SK-N-SH treated with all-trans-retinoic acid at 6 μM for 48 hours (cell line): ENCODE data around the gene MMP24.

ENCODE experiments used
- ARNTL ChIP-seq: fragments of 450-650 bp; formaldehyde crosslinking; IDR thresholded peaks from 2 replicates; pipeline ENCODE4 v1.5.0; 2020; ENCODE audit warnings: low read depth, mild to moderate bottlenecking, moderate library complexity, borderline replicate concordance
- ISL1 ChIP-seq: fragments of 250-450 bp; sonication (Bioruptor Pico); IDR thresholded peaks from 2 replicates; pipeline ENCODE4 v2.1.2; 2022; ENCODE audit warnings: mild to moderate bottlenecking, moderate library complexity
- RARB ChIP-seq: fragments of 250-450 bp; sonication (Bioruptor Pico); IDR thresholded peaks from 2 replicates; pipeline ENCODE4 v1.8.0; 2021; ENCODE audit warnings: mild to moderate bottlenecking, moderate library complexity
- SNAI2 ChIP-seq: fragments of 250-450 bp; sonication (Bioruptor Pico); IDR thresholded peaks from 2 replicates; pipeline ENCODE4 v1.5.0; 2020; ENCODE audit warnings: mild to moderate bottlenecking, moderate library complexity
- TOX ChIP-seq: fragments of 250-450 bp; sonication (Bioruptor Pico); IDR thresholded peaks from 2 replicates; pipeline ENCODE4 v1.8.0; 2021; ENCODE audit warnings: mild to moderate bottlenecking, moderate library complexity, borderline replicate concordance
- ZFP3 ChIP-seq: fragments of 250-450 bp; sonication (Bioruptor Pico); IDR thresholded peaks from 2 replicates; pipeline ENCODE4 v1.5.0; 2020; ENCODE audit warnings: mild to moderate bottlenecking, moderate library complexity
- ZFP30 ChIP-seq: fragments of 450-650 bp; formaldehyde crosslinking; IDR thresholded peaks from 2 replicates; pipeline ENCODE4 v1.5.0; 2022; ENCODE audit warnings: mild to moderate bottlenecking, moderate library complexity
- ZNF565 ChIP-seq: fragments of 450-650 bp; formaldehyde crosslinking; conservative IDR thresholded peaks from 2 replicates; pipeline ENCODE4 v1.5.0; 2020; ENCODE audit warnings: low read depth, mild to moderate bottlenecking, moderate library complexity
- ZNF70 ChIP-seq: fragments of 450-650 bp; formaldehyde crosslinking; IDR thresholded peaks from 2 replicates; pipeline ENCODE4 v1.5.0; 2020; ENCODE audit warnings: mild to moderate bottlenecking, moderate library complexity
- TF ChIP-seq, protein P1 (sequence below): fragments of 250-450 bp; sonication (Bioruptor Pico); IDR thresholded peaks from 2 replicates; pipeline ENCODE4 v1.5.1; 2020; ENCODE audit warnings: low read depth, mild to moderate bottlenecking, moderate library complexity
- TF ChIP-seq, protein P2 (sequence below): fragments of 250-450 bp; sonication (Bioruptor Pico); IDR thresholded peaks from 2 replicates; pipeline ENCODE4 v1.8.0; 2020; ENCODE audit warnings: mild to moderate bottlenecking, moderate library complexity, borderline replicate concordance
- TF ChIP-seq, protein P3 (sequence below): fragments of 250-450 bp; sonication (Bioruptor Pico); IDR thresholded peaks from 2 replicates; pipeline ENCODE4 v1.5.0; 2020; ENCODE audit warnings: mild to moderate bottlenecking, moderate library complexity

DNA sequence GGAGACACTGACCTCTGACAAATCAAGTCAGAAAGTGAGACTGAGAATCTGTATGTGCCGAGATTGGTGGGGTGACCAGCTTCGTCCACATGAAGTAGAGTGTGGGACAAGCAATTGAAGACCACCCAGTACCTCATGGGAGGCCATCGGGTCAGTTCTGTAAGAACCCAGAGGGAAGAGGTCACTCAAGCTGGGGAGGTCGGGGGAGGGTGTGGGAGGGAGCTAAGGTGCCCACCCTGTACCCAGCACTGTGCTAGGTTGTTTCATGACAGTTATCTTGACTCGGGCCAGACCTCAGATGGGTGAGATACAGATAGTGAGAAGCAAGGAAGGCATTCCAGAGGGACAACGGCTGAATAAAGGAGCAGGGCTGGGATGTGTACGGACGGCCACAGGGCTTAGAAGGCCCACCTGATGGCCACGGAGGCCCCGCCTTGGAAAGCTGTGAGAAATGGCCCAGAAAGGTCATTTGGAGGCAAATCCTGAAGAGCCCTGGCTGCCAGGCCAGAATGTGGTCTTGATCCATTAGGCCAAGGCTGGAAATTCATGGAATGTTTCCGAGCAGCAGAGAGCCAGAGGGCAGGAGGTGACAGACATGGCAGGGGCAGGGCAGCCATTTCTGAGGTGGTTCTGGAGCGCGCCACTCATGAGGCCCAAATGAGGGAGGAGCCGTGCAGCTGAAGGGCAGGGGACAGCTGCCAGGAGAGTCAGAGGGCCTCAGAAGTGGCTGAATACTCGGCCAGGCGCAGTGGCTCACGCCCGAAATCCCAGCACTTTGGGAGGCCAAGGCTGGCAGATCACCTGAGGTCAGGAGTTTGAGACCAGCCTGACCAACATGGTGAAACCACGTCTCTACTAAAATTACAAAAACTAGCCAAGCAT lies 43.8 kb downstream of the MMP24 start:
- TF ChIP-seq, protein P1, sequence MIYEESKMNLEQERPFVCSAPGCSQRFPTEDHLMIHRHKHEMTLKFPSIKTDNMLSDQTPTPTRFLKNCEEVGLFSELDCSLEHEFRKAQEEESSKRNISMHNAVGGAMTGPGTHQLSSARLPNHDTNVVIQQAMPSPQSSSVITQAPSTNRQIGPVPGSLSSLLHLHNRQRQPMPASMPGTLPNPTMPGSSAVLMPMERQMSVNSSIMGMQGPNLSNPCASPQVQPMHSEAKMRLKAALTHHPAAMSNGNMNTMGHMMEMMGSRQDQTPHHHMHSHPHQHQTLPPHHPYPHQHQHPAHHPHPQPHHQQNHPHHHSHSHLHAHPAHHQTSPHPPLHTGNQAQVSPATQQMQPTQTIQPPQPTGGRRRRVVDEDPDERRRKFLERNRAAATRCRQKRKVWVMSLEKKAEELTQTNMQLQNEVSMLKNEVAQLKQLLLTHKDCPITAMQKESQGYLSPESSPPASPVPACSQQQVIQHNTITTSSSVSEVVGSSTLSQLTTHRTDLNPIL (CRISPR knock-in tag) = no peak
- TF ChIP-seq ARNTL (no peak), ZFP30 (no peak), SNAI2 (CRISPR knock-in tag) (no peak), RARB (CRISPR knock-in tag) (no peak), TOX (no peak), ZNF565 (CRISPR knock-in tag) (no peak), ZNF70 (CRISPR knock-in tag) (no peak), ZFP3 (CRISPR knock-in tag) (no peak), ISL1 (no peak)
- TF ChIP-seq, protein P2, sequence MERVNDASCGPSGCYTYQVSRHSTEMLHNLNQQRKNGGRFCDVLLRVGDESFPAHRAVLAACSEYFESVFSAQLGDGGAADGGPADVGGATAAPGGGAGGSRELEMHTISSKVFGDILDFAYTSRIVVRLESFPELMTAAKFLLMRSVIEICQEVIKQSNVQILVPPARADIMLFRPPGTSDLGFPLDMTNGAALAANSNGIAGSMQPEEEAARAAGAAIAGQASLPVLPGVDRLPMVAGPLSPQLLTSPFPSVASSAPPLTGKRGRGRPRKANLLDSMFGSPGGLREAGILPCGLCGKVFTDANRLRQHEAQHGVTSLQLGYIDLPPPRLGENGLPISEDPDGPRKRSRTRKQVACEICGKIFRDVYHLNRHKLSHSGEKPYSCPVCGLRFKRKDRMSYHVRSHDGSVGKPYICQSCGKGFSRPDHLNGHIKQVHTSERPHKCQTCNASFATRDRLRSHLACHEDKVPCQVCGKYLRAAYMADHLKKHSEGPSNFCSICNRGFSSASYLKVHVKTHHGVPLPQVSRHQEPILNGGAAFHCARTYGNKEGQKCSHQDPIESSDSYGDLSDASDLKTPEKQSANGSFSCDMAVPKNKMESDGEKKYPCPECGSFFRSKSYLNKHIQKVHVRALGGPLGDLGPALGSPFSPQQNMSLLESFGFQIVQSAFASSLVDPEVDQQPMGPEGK = no peak
- TF ChIP-seq, protein P3, sequence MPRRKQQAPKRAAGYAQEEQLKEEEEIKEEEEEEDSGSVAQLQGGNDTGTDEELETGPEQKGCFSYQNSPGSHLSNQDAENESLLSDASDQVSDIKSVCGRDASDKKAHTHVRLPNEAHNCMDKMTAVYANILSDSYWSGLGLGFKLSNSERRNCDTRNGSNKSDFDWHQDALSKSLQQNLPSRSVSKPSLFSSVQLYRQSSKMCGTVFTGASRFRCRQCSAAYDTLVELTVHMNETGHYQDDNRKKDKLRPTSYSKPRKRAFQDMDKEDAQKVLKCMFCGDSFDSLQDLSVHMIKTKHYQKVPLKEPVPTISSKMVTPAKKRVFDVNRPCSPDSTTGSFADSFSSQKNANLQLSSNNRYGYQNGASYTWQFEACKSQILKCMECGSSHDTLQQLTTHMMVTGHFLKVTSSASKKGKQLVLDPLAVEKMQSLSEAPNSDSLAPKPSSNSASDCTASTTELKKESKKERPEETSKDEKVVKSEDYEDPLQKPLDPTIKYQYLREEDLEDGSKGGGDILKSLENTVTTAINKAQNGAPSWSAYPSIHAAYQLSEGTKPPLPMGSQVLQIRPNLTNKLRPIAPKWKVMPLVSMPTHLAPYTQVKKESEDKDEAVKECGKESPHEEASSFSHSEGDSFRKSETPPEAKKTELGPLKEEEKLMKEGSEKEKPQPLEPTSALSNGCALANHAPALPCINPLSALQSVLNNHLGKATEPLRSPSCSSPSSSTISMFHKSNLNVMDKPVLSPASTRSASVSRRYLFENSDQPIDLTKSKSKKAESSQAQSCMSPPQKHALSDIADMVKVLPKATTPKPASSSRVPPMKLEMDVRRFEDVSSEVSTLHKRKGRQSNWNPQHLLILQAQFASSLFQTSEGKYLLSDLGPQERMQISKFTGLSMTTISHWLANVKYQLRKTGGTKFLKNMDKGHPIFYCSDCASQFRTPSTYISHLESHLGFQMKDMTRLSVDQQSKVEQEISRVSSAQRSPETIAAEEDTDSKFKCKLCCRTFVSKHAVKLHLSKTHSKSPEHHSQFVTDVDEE (CRISPR knock-in tag) = no peak
